ENCODE data around the gene PLIN1. TPM values are rescaled to one million over a fixed set of nuclear protein-coding genes. Genes with fewer than 3 reads are reported as not detected.

Gene PLIN1
- total RNA-seq, 1 donor from 2014 or later = 0.14 TPM

DNA sequence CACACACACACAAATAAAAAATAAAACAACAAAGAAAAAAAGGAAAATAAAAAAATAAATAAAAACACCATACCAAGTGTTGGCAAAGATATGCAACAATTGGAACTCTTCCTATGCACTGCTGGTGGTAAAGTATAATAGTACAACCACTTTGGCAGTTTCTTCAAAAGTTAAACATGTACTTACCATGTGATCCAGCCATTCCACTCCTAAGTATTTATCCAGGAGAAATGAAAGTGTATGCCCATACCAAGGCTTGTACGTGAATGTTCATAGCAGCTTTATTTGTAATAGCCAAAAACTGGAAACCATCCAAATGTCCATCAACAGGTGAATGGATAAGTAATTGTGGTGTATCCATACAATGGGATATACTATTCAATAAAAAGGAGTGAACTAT, 28.4 kb upstream of the PLIN1 start:
- no peak overlapping the region for H3K4me3 Mint-ChIP-seq (ENCODE audit: unreplicated experiment)
- Histone ChIP-seq H3K79me2 (ENCODE audit: insufficient read depth, low read length) (no peaks in the 10 kb centered on the region), H3K9ac (ENCODE audit: low read length) (no peak overlapping the region), H3K4me3 (ENCODE audit: insufficient read depth, low read depth, low read length) (no peak overlapping the region), H3K27ac (ENCODE audit: low read depth, low read length) (no peak overlapping the region), H3K36me3 (ENCODE audit: insufficient read depth, low read length) (no peaks in the 10 kb centered on the region), H2AFZ (ENCODE audit: low read depth, low read length) (no peak overlapping the region), H3K4me2 (ENCODE audit: low read length) (no peak overlapping the region), H3K4me1 (ENCODE audit: insufficient read depth, low read length) (no peaks in the 10 kb centered on the region), H3K27me3 (ENCODE audit: insufficient read depth, low read length) (peaks cover 15% of the 10 kb centered on the region), H4K20me1 (ENCODE audit: insufficient read depth, low read length) (no peaks in the 10 kb centered on the region), H3K9me3 (ENCODE audit: insufficient read depth, low read depth, low read length) (no peaks in the 10 kb centered on the region)
- H3K27me3 Mint-ChIP-seq (ENCODE audit: low read depth, unreplicated experiment) = peaks cover 13% of the 10 kb centered on the region
- no peaks in the 10 kb centered on the region for H3K36me3 Mint-ChIP-seq (ENCODE audit: low read depth, unreplicated experiment)
- peaks cover 3% of the 10 kb centered on the region for H3K9me3 Mint-ChIP-seq (ENCODE audit: unreplicated experiment)
- no peak overlapping the region for H3K27ac Mint-ChIP-seq (ENCODE audit: unreplicated experiment)
- TF ChIP-seq, protein P1, sequence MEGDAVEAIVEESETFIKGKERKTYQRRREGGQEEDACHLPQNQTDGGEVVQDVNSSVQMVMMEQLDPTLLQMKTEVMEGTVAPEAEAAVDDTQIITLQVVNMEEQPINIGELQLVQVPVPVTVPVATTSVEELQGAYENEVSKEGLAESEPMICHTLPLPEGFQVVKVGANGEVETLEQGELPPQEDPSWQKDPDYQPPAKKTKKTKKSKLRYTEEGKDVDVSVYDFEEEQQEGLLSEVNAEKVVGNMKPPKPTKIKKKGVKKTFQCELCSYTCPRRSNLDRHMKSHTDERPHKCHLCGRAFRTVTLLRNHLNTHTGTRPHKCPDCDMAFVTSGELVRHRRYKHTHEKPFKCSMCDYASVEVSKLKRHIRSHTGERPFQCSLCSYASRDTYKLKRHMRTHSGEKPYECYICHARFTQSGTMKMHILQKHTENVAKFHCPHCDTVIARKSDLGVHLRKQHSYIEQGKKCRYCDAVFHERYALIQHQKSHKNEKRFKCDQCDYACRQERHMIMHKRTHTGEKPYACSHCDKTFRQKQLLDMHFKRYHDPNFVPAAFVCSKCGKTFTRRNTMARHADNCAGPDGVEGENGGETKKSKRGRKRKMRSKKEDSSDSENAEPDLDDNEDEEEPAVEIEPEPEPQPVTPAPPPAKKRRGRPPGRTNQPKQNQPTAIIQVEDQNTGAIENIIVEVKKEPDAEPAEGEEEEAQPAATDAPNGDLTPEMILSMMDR (IDR thresholded peaks at IDR 0.05; ENCODE audit: insufficient read depth, low read depth, low read length) = no peak
- no peak for TF ChIP-seq EZH2 (IDR thresholded peaks at IDR 0.05; ENCODE audit: insufficient read depth, low read length)
- H3K4me1 Mint-ChIP-seq (ENCODE audit: low read depth, unreplicated experiment) = no peaks in the 10 kb centered on the region
- FAIRE-seq (no peak), DNase-seq (ENCODE audit: low read depth) (no peak)

DNA sequence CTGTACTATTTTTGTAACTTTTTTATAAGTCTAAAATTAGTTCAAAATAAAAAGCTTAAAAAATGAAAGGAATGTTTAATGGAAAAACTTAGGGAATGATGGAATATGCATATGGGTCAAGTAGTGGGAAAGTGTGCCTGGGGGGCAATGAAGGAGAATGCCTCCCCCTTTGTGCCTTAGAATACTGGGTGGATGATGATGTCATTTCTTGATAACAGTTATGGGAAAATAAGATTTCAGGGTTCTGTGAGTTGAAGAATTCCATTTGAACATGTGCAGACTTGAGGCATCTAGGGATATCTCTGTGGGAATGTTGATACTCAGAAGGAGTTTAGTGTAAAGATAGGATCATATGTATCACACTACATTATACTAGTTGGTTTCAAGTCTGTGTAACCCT, 25.2 kb upstream of the PLIN1 start:
- Histone ChIP-seq H3K36me3 (ENCODE audit: insufficient read depth, low read length) (no peaks in the 10 kb centered on the region), H3K79me2 (ENCODE audit: insufficient read depth, low read length) (no peaks in the 10 kb centered on the region), H2AFZ (ENCODE audit: low read depth, low read length) (no peak overlapping the region), H3K4me2 (ENCODE audit: low read length) (no peak overlapping the region), H3K9ac (ENCODE audit: low read length) (no peak overlapping the region), H3K27ac (ENCODE audit: low read depth, low read length) (no peak overlapping the region), H3K4me1 (ENCODE audit: insufficient read depth, low read length) (no peaks in the 10 kb centered on the region), H3K9me3 (ENCODE audit: insufficient read depth, low read depth, low read length) (no peaks in the 10 kb centered on the region), H3K4me3 (ENCODE audit: insufficient read depth, low read depth, low read length) (no peak overlapping the region), H3K27me3 (ENCODE audit: insufficient read depth, low read length) (peaks cover 14% of the 10 kb centered on the region), H4K20me1 (ENCODE audit: insufficient read depth, low read length) (no peaks in the 10 kb centered on the region)
- peaks cover 3% of the 10 kb centered on the region for H3K9me3 Mint-ChIP-seq (ENCODE audit: unreplicated experiment)
- H3K27me3 Mint-ChIP-seq (ENCODE audit: low read depth, unreplicated experiment) = peaks cover 23% of the 10 kb centered on the region
- DNase-seq (ENCODE audit: low read depth) = no peak
- no peak for FAIRE-seq
- H3K36me3 Mint-ChIP-seq (ENCODE audit: low read depth, unreplicated experiment) = no peaks in the 10 kb centered on the region
- TF ChIP-seq EZH2 (IDR thresholded peaks at IDR 0.05; ENCODE audit: insufficient read depth, low read length) = no peak
- TF ChIP-seq, protein P1 (IDR thresholded peaks at IDR 0.05; ENCODE audit: insufficient read depth, low read depth, low read length) = no peak
- no peaks in the 10 kb centered on the region for H3K4me1 Mint-ChIP-seq (ENCODE audit: low read depth, unreplicated experiment)
- no peak overlapping the region for H3K27ac Mint-ChIP-seq (ENCODE audit: unreplicated experiment)
- no peak overlapping the region for H3K4me3 Mint-ChIP-seq (ENCODE audit: unreplicated experiment)

GRCh38 chr15:89695198-89695597, 16.0 kb upstream of the PLIN1 start:
- no peak overlapping the region for H3K27ac Mint-ChIP-seq (ENCODE audit: unreplicated experiment)
- H3K9ac ChIP-seq (ENCODE audit: low read length) = no peak overlapping the region
- no peaks in the 10 kb centered on the region for H3K4me1 Mint-ChIP-seq (ENCODE audit: low read depth, unreplicated experiment)
- H3K27me3 Mint-ChIP-seq (ENCODE audit: low read depth, unreplicated experiment) = peaks cover 24% of the 10 kb centered on the region
- FAIRE-seq (no peak), DNase-seq (ENCODE audit: low read depth) (no peak)
- no peaks in the 10 kb centered on the region for H4K20me1 ChIP-seq (ENCODE audit: insufficient read depth, low read length)
- TF ChIP-seq, protein P1 (IDR thresholded peaks at IDR 0.05; ENCODE audit: insufficient read depth, low read depth, low read length) = no peak
- no peak for TF ChIP-seq EZH2 (IDR thresholded peaks at IDR 0.05; ENCODE audit: insufficient read depth, low read length)
- H3K9me3 ChIP-seq (ENCODE audit: insufficient read depth, low read depth, low read length) = no peaks in the 10 kb centered on the region
- H3K4me3 ChIP-seq (ENCODE audit: insufficient read depth, low read depth, low read length) = no peak overlapping the region
- no peak overlapping the region for H3K4me2 ChIP-seq (ENCODE audit: low read length)
- H3K4me3 Mint-ChIP-seq (ENCODE audit: unreplicated experiment) = no peak overlapping the region
- no peaks in the 10 kb centered on the region for H3K79me2 ChIP-seq (ENCODE audit: insufficient read depth, low read length)
- H3K4me1 ChIP-seq (ENCODE audit: insufficient read depth, low read length) = peaks cover 4% of the 10 kb centered on the region
- H3K36me3 Mint-ChIP-seq (ENCODE audit: low read depth, unreplicated experiment) = no peaks in the 10 kb centered on the region
- no peak overlapping the region for H2AFZ ChIP-seq (ENCODE audit: low read depth, low read length)
- peaks cover 3% of the 10 kb centered on the region for H3K27me3 ChIP-seq (ENCODE audit: insufficient read depth, low read length)
- H3K9me3 Mint-ChIP-seq (ENCODE audit: unreplicated experiment) = peaks cover 2% of the 10 kb centered on the region
- no peaks in the 10 kb centered on the region for H3K36me3 ChIP-seq (ENCODE audit: insufficient read depth, low read length)
- no peak overlapping the region for H3K27ac ChIP-seq (ENCODE audit: low read depth, low read length)
